ENCODE data around the gene FOXA2.
"Not testable (repeated sequence)": the region's sequence is repeated elsewhere in the genome, so short reads cannot be mapped to it uniquely, and the experiment has no call there.

The FOXA2 gene

GRCh38 chr20:22584522-22584921 lies at the start of gene FOXA2:
TSS of gene FOXA2 (minus strand) at chr20:22584572. CDS start at chr20:22584278, 294 bp downstream.
- no peak for DNase-seq

- DNase-seq, result no peak
Observed at GRCh38 chr20:22630701-22631100, 46.3 kb upstream of the FOXA2 start.

- no peak for DNase-seq
Observed at GRCh38 chr20:22629927-22630326, 45.6 kb upstream of the FOXA2 start.

- DNase-seq, result no peak
Observed at GRCh38 chr20:22629447-22629846, 45.1 kb upstream of the FOXA2 start.

- DNase-seq, result no peak
Observed at GRCh38 chr20:22626496-22626895, 42.1 kb upstream of the FOXA2 start.

GRCh38 chr20:22623211-22623610 lies 38.8 kb upstream of the FOXA2 start:
- no peak for DNase-seq

- DNase-seq, result no peak
Observed at GRCh38 chr20:22620342-22620741, 36.0 kb upstream of the FOXA2 start.

GRCh38 chr20:22619806-22620205 lies 35.4 kb upstream of the FOXA2 start:
- no peak for DNase-seq

GRCh38 chr20:22619272-22619671 lies 34.9 kb upstream of the FOXA2 start:
- DNase-seq, result no peak

- DNase-seq, result no peak
Observed at GRCh38 chr20:22617160-22617559, 32.8 kb upstream of the FOXA2 start.

- no peak for DNase-seq
Observed at GRCh38 chr20:22616551-22616950, 32.2 kb upstream of the FOXA2 start.

GRCh38 chr20:22615425-22615824 lies 31.1 kb upstream of the FOXA2 start:
- DNase-seq, result no peak

- DNase-seq, result no peak
Observed at GRCh38 chr20:22611636-22612035, 27.3 kb upstream of the FOXA2 start.

- no peak for DNase-seq
Observed at GRCh38 chr20:22607695-22608094, 23.3 kb upstream of the FOXA2 start.

GRCh38 chr20:22604815-22605214 lies 20.4 kb upstream of the FOXA2 start:
- no peak for DNase-seq

- DNase-seq, result no peak
Observed at GRCh38 chr20:22601361-22602141, 17.2 kb upstream of the FOXA2 start.

- DNase-seq, result not testable (repeated sequence)
Observed at GRCh38 chr20:22599258-22599657, 14.9 kb upstream of the FOXA2 start.

- DNase-seq, result no peak
Observed at GRCh38 chr20:22597303-22597702, 12.9 kb upstream of the FOXA2 start.

- DNase-seq, result no peak
Observed at GRCh38 chr20:22590662-22591061, 6.3 kb upstream of the FOXA2 start.

- no peak for DNase-seq
Observed at GRCh38 chr20:22586645-22587310, 2.4 kb upstream of the FOXA2 start.

GRCh38 chr20:22585786-22586493 lies 1.6 kb upstream of the FOXA2 start:
- no peak for DNase-seq

- DNase-seq, result no peak
Observed at GRCh38 chr20:22584922-22585785, 782 bp upstream of the FOXA2 start.
